Loucy (cell line): ENCODE results near the gene OTOA.

Experiments
- CTCF ChIP-seq: fragments of 200-600 bp; sonication (generic); conservative IDR thresholded peaks from 2 replicates; pipeline ENCODE4 v1.5.1; 2014; ENCODE audit warnings: mild to moderate bottlenecking, antibody characterized with exemption, low read length
- EZH2phosphoT487 ChIP-seq: fragments of 200-600 bp; IDR thresholded peaks from 2 replicates; pipeline ENCODE4 v1.6.1; 2018; ENCODE audit warnings: antibody characterized with exemption, mild to moderate bottlenecking, moderate library complexity, borderline replicate concordance

- TF ChIP-seq CTCF (no peak), EZH2phosphoT487 (no peak)
Measured at GRCh38 chr16:21646721-21647561, 16.8 kb upstream of the OTOA start.
